PC-9 (cell line): Measurements from ENCODE around the gene DVL2. TPM values are rescaled to one million over a fixed set of nuclear protein-coding genes. Genes with fewer than 3 reads are reported as not detected.

Experiments
- BruUV-seq: library from RNA; stranded (reverse); fragments of 400-500 nt; replicated peaks from 2 replicates; lab custom pipeline; 2021; lab: Mats Ljungman, UMichigan
- CTCF ChIA-PET: fragments of 300-600 bp; sonication (Branson Sonifier 250); formaldehyde crosslinking; loops from one replicate; lab custom pipeline; 2022; ENCODE audit warnings: antibody characterized with exemption; lab: Charles Lee
- POLR2A ChIA-PET: fragments of 300-600 bp; sonication (Branson Sonifier 250); formaldehyde crosslinking; loops from one replicate; lab custom pipeline; 2022; ENCODE audit warnings: antibody characterized with exemption; ENCODE audit not compliant: unreplicated experiment; lab: Charles Lee
- DNase-seq, 2 experiments: peaks; one replicate each; pipeline versions ENCODE4 v3.0.0 to v3.0.0-alpha.2; 2015 to 2022; ENCODE audit warnings: mixed read lengths in 1 of 2
- H2AFZ ChIP-seq: fragments of 200-600 bp; sonication (generic); 2 replicates; pipeline ENCODE4 v1.8.1; 2017; ENCODE audit warnings: antibody characterized with exemption
- H3F3A ChIP-seq: fragments of 200-600 bp; sonication (generic); 2 replicates; pipeline ENCODE4 v1.8.1; 2017; ENCODE audit warnings: antibody characterized with exemption, mild to moderate bottlenecking, low read depth; ENCODE audit not compliant: insufficient read depth
- H3K27ac ChIP-seq: fragments of 200-600 bp; sonication (generic); 2 replicates; pipeline ENCODE4 v1.6.1; 2016; ENCODE audit warnings: mixed run types
- H3K27me3 ChIP-seq: fragments of 200-600 bp; sonication (generic); 2 replicates; pipeline ENCODE4 v1.6.1; 2016; ENCODE audit warnings: low read depth, mixed run types; ENCODE audit not compliant: insufficient read depth
- H3K36me3 ChIP-seq: fragments of 200-600 bp; sonication (generic); 2 replicates; pipeline ENCODE4 v1.6.1; 2016; ENCODE audit warnings: low read depth, mixed run types
- H3K4me1 ChIP-seq: fragments of 200-600 bp; sonication (generic); replicated peaks from 2 replicates; pipeline ENCODE4 v1.6.1; 2016; ENCODE audit warnings: mixed run types; ENCODE audit not compliant: insufficient read depth
- H3K4me2 ChIP-seq: fragments of 200-600 bp; sonication (generic); 2 replicates; pipeline ENCODE4 v1.6.1; 2017; ENCODE audit warnings: mixed run types
- H3K4me3 ChIP-seq: fragments of 200-600 bp; sonication (generic); 2 replicates; pipeline ENCODE4 v1.6.1; 2016; ENCODE audit warnings: mixed run types
- H3K79me2 ChIP-seq: fragments of 200-600 bp; sonication (generic); 2 replicates; pipeline ENCODE4 v1.6.1; 2017; ENCODE audit warnings: low read depth, mixed run types
- H3K9me2 ChIP-seq: fragments of 200-600 bp; sonication (generic); 2 replicates; pipeline ENCODE4 v1.8.1; 2017; ENCODE audit warnings: mild to moderate bottlenecking; ENCODE audit not compliant: insufficient read depth
- H3K9me3 ChIP-seq: fragments of 200-600 bp; sonication (generic); 2 replicates; pipeline ENCODE4 v1.8.1; 2016; ENCODE audit warnings: low read depth; ENCODE audit not compliant: insufficient read depth
- H4K20me1 ChIP-seq: fragments of 200-600 bp; sonication (generic); 2 replicates; pipeline ENCODE4 v1.8.1; 2017; ENCODE audit not compliant: insufficient read depth
- EZH2 ChIP-seq: fragments of 200-600 bp; sonication (generic); IDR thresholded peaks from 2 replicates; pipeline ENCODE4 v1.8.0; 2017; ENCODE audit warnings: antibody characterized with exemption, low read depth
- intact Hi-C: fragments of 100-400 bp; cut with micrococcal nuclease; formaldehyde crosslinking; loops from one replicate; pipeline ENCODE4 v1.10.0; 2022; ENCODE audit not compliant: unreplicated experiment
- total RNA-seq: library from RNA; stranded (reverse); gene quantifications from 2 replicates; pipeline ENCODE4 v1.2.3, GENCODE V29; 2021
- TF ChIP-seq, protein P1 (sequence below): fragments of 200-600 bp; sonication (generic); conservative IDR thresholded peaks from 2 replicates; pipeline ENCODE4 v1.6.1; 2017; ENCODE audit warnings: mixed run types, antibody characterized with exemption, mild to moderate bottlenecking, moderate library complexity

DVL2 gene
- total RNA-seq, 1 experiment from 2014 or later = 86.8 TPM

DNA sequence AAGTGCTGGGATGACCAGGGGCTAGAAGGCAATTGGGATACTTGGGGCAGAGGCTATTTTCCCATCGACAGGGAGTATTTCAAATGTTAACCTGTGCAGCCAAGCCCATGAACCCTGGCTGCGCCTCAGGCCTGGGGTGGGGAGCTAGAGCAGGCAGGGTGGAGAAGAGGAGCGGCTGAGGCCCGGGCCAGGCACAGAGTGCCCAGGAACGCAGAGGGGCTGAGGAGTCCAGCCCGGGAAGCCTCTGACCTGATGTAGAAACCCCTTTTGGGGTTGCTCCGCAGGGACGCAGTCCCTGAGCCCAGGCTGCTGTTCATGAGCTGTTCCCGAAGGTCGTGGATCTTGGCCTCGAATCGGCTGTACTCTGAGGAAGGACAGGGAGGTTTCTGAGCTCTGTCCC is 38.3 kb downstream of the DVL2 start:
- Histone ChIP-seq H3K4me2 (no peak overlapping the region), H3K27ac (no peak overlapping the region), H3K9me2 (no peaks in the 10 kb centered on the region), H2AFZ (no peak overlapping the region), H3K4me3 (no peak overlapping the region), H3K36me3 (no peaks in the 10 kb centered on the region), H3K79me2 (no peaks in the 10 kb centered on the region), H3K27me3 (no peaks in the 10 kb centered on the region), H4K20me1 (no peaks in the 10 kb centered on the region), H3K4me1 (peaks cover 13% of the 10 kb centered on the region), H3K9me3 (no peaks in the 10 kb centered on the region), H3F3A (peaks cover 13% of the 10 kb centered on the region; the same call in 1 of the 2 replicates)
- no peak for DNase-seq
- intact Hi-C loops = no loop called here
- ChIA-PET POLR2A (no interaction called here), CTCF (no interaction called here)
- BruUV-seq = no TSS peak
- TF ChIP-seq EZH2 = no peak
- TF ChIP-seq, protein P1, sequence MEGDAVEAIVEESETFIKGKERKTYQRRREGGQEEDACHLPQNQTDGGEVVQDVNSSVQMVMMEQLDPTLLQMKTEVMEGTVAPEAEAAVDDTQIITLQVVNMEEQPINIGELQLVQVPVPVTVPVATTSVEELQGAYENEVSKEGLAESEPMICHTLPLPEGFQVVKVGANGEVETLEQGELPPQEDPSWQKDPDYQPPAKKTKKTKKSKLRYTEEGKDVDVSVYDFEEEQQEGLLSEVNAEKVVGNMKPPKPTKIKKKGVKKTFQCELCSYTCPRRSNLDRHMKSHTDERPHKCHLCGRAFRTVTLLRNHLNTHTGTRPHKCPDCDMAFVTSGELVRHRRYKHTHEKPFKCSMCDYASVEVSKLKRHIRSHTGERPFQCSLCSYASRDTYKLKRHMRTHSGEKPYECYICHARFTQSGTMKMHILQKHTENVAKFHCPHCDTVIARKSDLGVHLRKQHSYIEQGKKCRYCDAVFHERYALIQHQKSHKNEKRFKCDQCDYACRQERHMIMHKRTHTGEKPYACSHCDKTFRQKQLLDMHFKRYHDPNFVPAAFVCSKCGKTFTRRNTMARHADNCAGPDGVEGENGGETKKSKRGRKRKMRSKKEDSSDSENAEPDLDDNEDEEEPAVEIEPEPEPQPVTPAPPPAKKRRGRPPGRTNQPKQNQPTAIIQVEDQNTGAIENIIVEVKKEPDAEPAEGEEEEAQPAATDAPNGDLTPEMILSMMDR = no peak

DNA sequence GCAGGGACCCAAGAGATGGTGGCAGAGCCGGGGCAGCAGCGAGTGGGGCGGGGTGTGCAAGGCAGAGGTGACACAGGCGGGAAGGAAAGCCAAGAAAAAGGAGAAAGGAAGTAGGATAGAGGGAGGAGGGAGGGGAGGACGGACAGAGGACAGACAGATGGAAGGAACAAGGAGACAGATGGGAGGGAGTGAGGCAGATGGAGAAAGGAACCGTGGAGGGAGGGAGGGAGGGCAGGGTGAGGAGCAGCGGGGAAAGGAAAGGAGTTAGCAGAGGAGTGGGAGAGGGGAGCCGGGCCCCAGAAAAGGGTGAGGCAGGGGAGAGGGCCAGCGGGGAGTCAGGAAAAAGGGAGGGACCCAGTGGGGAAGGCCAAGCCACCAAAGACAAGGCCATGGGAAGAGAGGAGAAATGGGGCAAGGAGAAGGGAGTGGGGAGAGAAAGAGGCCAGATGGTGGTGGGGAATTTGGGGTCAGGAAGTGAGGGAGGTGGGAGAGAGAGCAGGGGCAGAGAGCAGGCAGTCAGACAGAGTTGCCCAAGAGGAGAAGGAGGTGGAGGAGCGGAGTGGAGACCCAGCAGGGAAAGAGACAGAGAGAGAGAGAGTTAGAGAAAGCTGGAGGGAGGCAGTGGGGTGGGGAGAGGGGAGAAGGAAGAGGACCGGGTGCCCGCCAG is 41.9 kb downstream of the DVL2 start:
- H3K27me3 ChIP-seq = no peaks in the 10 kb centered on the region
- ChIA-PET POLR2A (no interaction called here), CTCF (no interaction called here)
- H3K4me2 ChIP-seq = no peak overlapping the region
- no peaks in the 10 kb centered on the region for H3K79me2 ChIP-seq
- BruUV-seq = no TSS peak
- TF ChIP-seq EZH2 = no peak
- TF ChIP-seq, protein P1 = no peak
- H2AFZ ChIP-seq = no peak overlapping the region
- no peaks in the 10 kb centered on the region for H3K9me2 ChIP-seq
- no peak overlapping the region for H3K27ac ChIP-seq
- H3K9me3 ChIP-seq = no peaks in the 10 kb centered on the region
- intact Hi-C loops = no loop called here
- H3K36me3 ChIP-seq = no peaks in the 10 kb centered on the region
- no peaks in the 10 kb centered on the region for H4K20me1 ChIP-seq
- H3F3A ChIP-seq = peaks cover 2% of the 10 kb centered on the region; the same call in 1 of the 2 replicates
- H3K4me3 ChIP-seq = no peak overlapping the region
- no peak for DNase-seq
- H3K4me1 ChIP-seq = peaks cover 12% of the 10 kb centered on the region

DNA sequence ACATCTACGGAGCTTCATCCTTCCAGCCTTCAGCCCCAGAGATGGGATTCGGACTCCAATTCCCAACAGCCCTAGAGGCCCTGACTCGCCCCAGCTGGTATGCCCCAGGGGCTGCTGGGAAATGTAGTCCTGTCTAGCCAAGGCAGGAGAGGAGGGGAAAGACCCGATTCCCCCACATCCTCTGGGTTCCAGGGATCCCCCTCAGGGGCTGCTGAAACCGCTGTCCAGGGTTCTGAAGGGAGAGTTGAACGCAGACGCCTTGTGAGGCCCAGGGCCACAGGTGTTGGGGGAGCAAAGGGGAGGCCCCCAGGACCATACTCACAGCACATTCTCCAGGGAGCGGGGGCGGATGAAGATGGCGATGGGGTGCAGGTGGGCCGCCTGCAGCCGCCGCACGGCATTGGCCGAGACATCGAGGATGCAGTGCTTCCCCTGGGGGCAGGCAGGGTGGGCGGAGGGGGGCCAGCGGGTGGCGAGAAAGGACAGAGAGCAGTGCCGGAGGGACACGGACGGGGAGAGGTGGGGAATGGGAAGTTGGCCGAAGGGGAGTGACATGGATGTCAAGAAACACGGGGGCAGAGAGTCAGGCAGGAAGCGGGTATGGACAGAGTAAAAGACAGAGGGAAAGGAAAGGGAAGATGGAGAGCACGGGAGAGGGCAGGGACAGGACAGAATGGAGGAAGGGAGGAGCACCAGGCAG is 42.6 kb downstream of the DVL2 start:
- POLR2A ChIA-PET = no interaction called here
- no peak overlapping the region for H2AFZ ChIP-seq

More for the DNA sequence above, 42.6 kb downstream of the DVL2 start:
- CTCF ChIA-PET = no interaction called here
- no peaks in the 10 kb centered on the region for H3K27me3 ChIP-seq
- no peaks in the 10 kb centered on the region for H3F3A ChIP-seq
- BruUV-seq = no TSS peak
- no peak for DNase-seq
- no peaks in the 10 kb centered on the region for H4K20me1 ChIP-seq
- peaks cover 5% of the 10 kb centered on the region for H3K4me1 ChIP-seq
- no peak for TF ChIP-seq EZH2
- TF ChIP-seq, protein P1 = no peak
- H3K4me3 ChIP-seq = no peak overlapping the region
- H3K9me2 ChIP-seq = no peaks in the 10 kb centered on the region
- H3K36me3 ChIP-seq = no peaks in the 10 kb centered on the region
- H3K79me2 ChIP-seq = no peaks in the 10 kb centered on the region
- no peak overlapping the region for H3K4me2 ChIP-seq
- no peaks in the 10 kb centered on the region for H3K9me3 ChIP-seq
- H3K27ac ChIP-seq = no peak overlapping the region
- intact Hi-C loops = no loop called here
